Ramos (cell line): ENCODE results near the gene CYTH4.

Source experiments
- in situ Hi-C: fragments of 300-500 bp; cut with MboI; formaldehyde crosslinking; loops from one replicate; pipeline ENCODE4 v1.14.3; 2022; ENCODE audit warnings: low sequenced_read_pairs; ENCODE audit not compliant: unreplicated experiment

The CYTH4 gene

DNA sequence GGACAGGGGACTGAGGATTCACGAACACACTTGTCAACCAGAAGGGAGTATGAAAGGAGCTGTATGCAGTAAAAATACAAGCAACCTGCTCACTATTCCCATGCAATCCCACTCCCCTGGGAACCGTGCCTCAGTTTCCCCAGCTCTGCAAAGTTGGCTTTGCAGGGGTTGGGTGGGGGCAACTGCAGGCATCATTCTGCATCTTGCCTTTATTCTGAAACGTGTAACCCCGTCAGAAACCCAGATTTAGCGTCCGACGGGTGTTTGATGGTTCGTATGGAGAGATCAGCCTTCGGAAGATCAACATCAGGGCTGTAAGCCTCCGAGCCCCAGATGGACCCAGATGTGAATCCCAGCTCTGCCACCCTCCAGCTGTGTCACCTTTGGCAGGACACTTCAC lies 3.6 kb downstream of the CYTH4 start:
- in situ Hi-C loops: no loop called here

DNA sequence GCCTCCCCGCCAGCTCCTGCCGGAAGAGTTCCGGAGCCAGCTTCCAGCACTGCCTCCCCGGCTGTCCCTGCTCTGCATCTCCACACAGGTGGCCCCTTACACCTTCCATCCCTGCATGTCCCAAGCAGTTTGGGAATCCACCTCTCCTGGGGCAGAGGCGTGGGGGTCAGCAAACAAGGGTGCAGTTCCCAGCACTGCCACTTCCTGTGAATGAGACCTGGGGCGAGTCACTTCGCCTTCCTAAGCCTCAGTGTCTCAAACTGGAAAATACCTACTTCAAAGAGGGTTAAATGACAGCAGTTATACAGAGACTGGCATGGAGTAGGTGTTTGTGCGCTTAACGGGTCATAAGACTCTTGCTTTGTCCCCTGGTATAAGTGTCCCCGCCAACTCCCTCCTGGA lies 5.2 kb downstream of the CYTH4 start:
- in situ Hi-C loops: no loop called here

- in situ Hi-C loops: no loop called here
These were observed 6.2 kb downstream of the CYTH4 start for GRCh38 chr22:37288521-37288920.

DNA sequence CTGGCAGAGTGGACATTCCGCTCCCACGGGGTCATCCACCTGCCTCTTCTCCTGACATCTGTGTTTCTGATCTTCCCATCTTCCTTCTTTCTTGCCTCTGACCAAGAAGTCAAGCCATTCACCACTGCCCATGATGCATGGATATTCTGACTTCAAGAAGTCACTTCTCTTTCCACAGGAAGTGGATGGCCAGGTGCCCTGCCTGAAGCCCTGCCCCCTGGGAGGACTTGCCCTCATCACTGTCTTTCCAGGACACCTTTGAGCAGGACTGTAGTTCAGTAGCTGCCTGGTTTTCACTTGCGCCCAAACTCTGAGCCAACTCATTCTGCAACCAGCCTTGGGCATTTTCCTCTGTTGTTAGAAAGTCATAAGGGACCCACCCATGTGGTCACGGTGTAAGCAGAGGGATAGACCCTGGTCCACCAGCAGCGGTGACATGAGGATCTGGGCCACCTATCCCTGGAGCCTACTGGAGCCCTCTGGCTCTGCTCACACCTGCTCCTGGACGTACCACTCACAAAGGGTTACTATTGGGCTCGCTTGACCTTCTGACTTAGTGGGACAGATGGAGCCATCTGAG lies 6.9 kb downstream of the CYTH4 start:
- in situ Hi-C loops: no loop called here

GRCh38 chr22:37290737-37291136 lies 8.4 kb downstream of the CYTH4 start:
- in situ Hi-C loops: no loop called here

DNA sequence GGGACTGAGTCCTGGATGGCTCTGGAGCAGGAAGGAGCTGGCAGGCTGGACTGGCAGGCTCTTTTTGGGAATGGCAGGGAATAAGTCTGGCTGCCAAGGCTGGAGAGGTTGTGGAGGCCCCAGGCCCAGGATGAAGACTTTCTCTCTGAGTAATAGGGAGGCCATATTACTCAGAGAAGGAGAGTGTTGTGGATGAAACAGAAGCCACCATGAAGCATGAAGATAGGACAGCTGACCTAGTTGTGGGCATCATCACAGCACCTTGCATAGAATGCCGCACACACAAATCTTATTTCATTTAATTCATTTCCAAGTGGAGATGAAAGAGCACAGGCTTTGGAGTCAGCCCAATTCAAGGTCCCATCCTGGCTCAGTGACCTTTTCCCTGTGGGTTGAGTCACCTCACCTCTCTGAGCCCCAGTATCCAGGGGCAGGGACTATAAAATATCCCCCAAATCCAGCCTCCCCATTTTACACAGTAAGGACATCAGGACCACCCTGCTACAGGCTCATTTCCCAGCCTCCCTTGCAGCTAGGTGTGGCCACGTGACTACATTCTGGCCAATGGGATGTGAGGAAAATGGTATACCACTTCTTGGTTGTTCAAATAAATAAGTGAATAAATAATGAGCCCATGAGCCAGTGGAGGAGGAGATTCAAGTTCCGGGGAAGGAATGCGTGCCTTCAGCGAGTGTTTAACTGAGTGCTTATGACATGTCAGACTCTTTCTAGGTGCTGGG lies 9.4 kb downstream of the CYTH4 start:
- in situ Hi-C loops: no loop called here

GRCh38 chr22:37292641-37293040 lies 10.3 kb downstream of the CYTH4 start:
- in situ Hi-C loops: no loop called here

GRCh38 chr22:37293172-37293571 lies 10.9 kb downstream of the CYTH4 start:
- in situ Hi-C loops: no loop called here

DNA sequence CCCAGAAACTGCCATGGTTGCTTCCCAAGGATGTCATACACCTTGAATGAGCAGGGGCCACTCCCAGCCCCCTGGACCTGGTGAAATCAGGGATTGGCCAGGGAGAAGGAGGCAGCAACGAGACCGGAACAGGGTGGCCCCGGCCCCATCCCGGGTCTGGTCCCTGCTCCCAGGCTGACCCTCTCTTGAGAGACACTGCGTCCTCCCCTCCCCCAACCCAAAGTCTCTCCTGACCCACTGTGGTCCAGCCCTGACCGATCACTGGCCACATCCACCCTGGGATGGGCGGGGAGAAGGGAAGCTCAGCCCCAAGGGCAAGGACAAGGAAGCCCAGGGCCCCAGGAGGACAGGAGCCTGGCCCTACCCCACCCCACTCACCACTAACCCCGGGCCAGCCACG lies 12.4 kb downstream of the CYTH4 start:
- in situ Hi-C loops: no loop called here

GRCh38 chr22:37295213-37295886 lies 13.0 kb downstream of the CYTH4 start:
- in situ Hi-C loops: no loop called here

DNA sequence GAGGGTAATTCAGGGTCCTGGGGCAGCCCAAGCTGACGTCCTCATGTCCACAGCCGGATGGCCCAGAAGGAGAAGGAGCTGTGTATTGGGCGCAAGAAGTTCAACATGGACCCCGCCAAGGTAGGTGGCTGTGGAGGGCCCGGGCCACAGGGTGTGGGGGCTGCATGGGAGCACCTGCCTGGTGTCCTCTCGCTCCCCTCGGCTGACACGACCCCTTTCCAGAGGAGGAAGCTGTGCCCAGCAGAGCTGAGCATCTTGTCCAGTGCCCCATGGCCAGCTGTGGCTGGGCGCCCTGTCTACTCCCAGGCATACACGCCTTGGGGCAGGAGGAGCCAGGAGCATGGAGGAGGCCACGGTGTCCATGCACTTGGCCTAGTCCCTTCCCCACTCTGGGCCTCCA lies 13.6 kb downstream of the CYTH4 start:
- in situ Hi-C loops: no loop called here

GRCh38 chr22:37298748-37299495 lies 16.6 kb downstream of the CYTH4 start:
- in situ Hi-C loops: no loop called here

- in situ Hi-C loops: no loop called here
These were observed 17.7 kb downstream of the CYTH4 start for GRCh38 chr22:37299969-37300509.

GRCh38 chr22:37300551-37301017 lies 18.3 kb downstream of the CYTH4 start:
- in situ Hi-C loops: no loop called here

GRCh38 chr22:37301144-37301830 lies 19.0 kb downstream of the CYTH4 start:
- in situ Hi-C loops: no loop called here

GRCh38 chr22:37302674-37303555 lies 20.6 kb downstream of the CYTH4 start:
- in situ Hi-C loops: no loop called here

- in situ Hi-C loops: no loop called here
These were observed 21.5 kb downstream of the CYTH4 start for GRCh38 chr22:37303821-37304274.

DNA sequence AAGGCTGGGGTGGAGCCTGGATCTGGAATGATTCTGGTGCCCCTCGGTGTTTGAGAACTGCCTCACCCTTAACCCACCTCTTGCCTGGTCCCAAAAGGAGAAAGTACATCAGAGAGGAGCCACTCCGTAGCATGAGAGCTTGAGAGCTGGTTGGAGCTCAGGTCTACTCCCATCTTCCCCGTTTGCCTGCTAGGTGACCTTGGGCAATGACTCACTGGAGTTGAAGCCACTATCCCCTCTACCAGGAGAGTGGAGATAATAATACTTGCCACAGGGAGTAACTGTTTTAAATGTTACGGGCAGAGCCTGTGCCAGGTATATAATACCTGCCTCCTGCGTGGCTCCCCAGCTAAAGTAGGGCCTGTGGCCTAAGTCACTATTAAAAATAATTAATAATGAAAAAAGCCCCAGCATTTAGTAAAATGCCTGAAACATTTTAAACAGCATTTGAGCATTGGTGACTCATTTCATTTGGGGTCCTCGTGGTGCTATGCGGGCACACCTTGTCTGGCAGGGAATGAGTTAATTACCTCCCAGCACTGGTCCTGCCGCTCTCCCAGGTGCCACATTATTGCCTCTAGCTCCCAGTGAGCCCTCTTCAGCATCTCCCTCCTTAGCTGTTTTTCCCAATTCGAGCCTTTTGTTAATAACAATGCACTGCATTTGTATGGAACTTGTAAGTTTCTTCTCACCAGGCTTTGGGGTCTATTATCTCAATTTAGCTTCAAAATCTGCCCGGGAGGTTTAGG lies 22.5 kb downstream of the CYTH4 start:
- in situ Hi-C loops: no loop called here
